CD8-positive, alpha-beta memory T cell (primary cell): ENCODE data around the gene SH3PXD2B. TPM values are rescaled to one million over a fixed set of nuclear protein-coding genes. Genes with fewer than 3 reads are reported as not detected.
A peak's percentile ranks its signal among the peaks of the same experiment; 100 is the strongest.

ENCODE experiments used
- CTCF ChIA-PET: fragments of 350-600 bp; sonication (Branson Sonifier 250); formaldehyde crosslinking; loops from one replicate; lab custom pipeline; 2021; ENCODE audit warnings: antibody characterized with exemption; lab: Charles Lee
- POLR2A ChIA-PET: fragments of 350-600 bp; sonication (Branson Sonifier 250); formaldehyde crosslinking; loops from one replicate; lab custom pipeline; 2021; ENCODE audit warnings: antibody characterized with exemption; lab: Charles Lee
- DNase-seq, 5 donors: peaks; one replicate each; pipeline versions ENCODE4 v3.0.0 to v3.0.0-alpha.2; 2020 to 2022; ENCODE audit warnings: mixed read lengths in 1 of 5
- H3K27ac ChIP-seq: one replicate; pipeline ENCODE4 v1.7.0; 2013; ENCODE audit warnings: low read depth, mild to moderate bottlenecking, low read length, moderate library complexity
- H3K27me3 ChIP-seq: 2 replicates; pipeline ENCODE4 v1.7.0; 2013; ENCODE audit warnings: low read length, mild to moderate bottlenecking; ENCODE audit not compliant: insufficient read depth, poor library complexity, severe bottlenecking
- H3K36me3 ChIP-seq: 2 replicates; pipeline ENCODE4 v1.7.0; 2013; ENCODE audit warnings: mild to moderate bottlenecking, low read length, moderate library complexity; ENCODE audit not compliant: insufficient read depth
- H3K4me1 ChIP-seq: 2 replicates; pipeline ENCODE4 v1.7.0; 2013; ENCODE audit warnings: mild to moderate bottlenecking, low read length, moderate library complexity; ENCODE audit not compliant: insufficient read depth
- H3K4me3 ChIP-seq: 2 replicates; pipeline ENCODE4 v1.7.0; 2013; ENCODE audit warnings: mild to moderate bottlenecking, low read length
- H3K9me3 ChIP-seq: 2 replicates; pipeline ENCODE4 v1.7.0; 2013; ENCODE audit warnings: mild to moderate bottlenecking, low read length
- H3K27ac Mint-ChIP-seq, 8 donors: one replicate each; pipeline ENCODE4 v1.8.0; 2020 to 2021; ENCODE audit warnings: mixed read lengths in 8 of 8, mild to moderate bottlenecking in 6 of 8, inconsistent platforms in 3 of 8, moderate library complexity in 3 of 8
- H3K27me3 Mint-ChIP-seq, 2 donors: one replicate each; pipeline ENCODE4 v1.8.0; 2020 to 2021; ENCODE audit warnings: mixed read lengths in 2 of 2, mild to moderate bottlenecking in 1 of 2, moderate library complexity in 1 of 2
- H3K36me3 Mint-ChIP-seq, 3 donors: one replicate each; pipeline ENCODE4 v1.8.0; 2020 to 2021; ENCODE audit warnings: mixed read lengths in 3 of 3, inconsistent platforms in 1 of 3, mild to moderate bottlenecking in 1 of 3
- H3K4me1 Mint-ChIP-seq, 3 donors: one replicate each; pipeline ENCODE4 v1.8.0; 2020 to 2021; ENCODE audit warnings: mixed read lengths in 3 of 3, inconsistent platforms in 1 of 3, mild to moderate bottlenecking in 1 of 3
- H3K4me3 Mint-ChIP-seq, 7 donors: one replicate each; pipeline ENCODE4 v1.8.0; 2020 to 2021; ENCODE audit warnings: mixed read lengths in 7 of 7, mild to moderate bottlenecking in 6 of 7, moderate library complexity in 4 of 7, inconsistent platforms in 2 of 7
- H3K9me3 Mint-ChIP-seq, 5 donors: one replicate each; pipeline ENCODE4 v1.8.0; 2020 to 2022; ENCODE audit warnings: mixed read lengths in 5 of 5, mild to moderate bottlenecking in 3 of 5, moderate library complexity in 2 of 5, inconsistent platforms in 1 of 5
- polyA plus RNA-seq: library from polyadenylated mRNA; unstranded; fragments of 300-500 nt; fragmentation: Illumina TruSeq; gene quantifications from one replicate; pipeline ENCODE4 v1.2.3, GENCODE V29; 2021
- total RNA-seq, 2 experiments: library from RNA; stranded (reverse); gene quantifications; one replicate each; pipeline ENCODE4 v1.2.3, GENCODE V29; 2021

Gene SH3PXD2B
- total and polyA plus RNA-seq, 3 experiments from 2014 or later = 0.09 to 0.15 TPM; not detected in 1

GRCh38 chr5:172415362-172416275, 38.7 kb downstream of the SH3PXD2B start:
- Mint-ChIP-seq H3K4me1 (no peaks in the 10 kb centered on the region), H3K27ac (no peak overlapping the region), H3K36me3 (no peaks in the 10 kb centered on the region), H3K27me3 (peaks cover 12 to 28% of the 10 kb centered on the region in 2 donors), H3K4me3 (no peak overlapping the region), H3K9me3 (no peaks in the 10 kb centered on the region)
- Histone ChIP-seq H3K9me3 (no peaks in the 10 kb centered on the region), H3K36me3 (no peaks in the 10 kb centered on the region), H3K4me3 (no peak overlapping the region), H3K27ac (no peak overlapping the region), H3K4me1 (no peaks in the 10 kb centered on the region), H3K27me3 (no peaks in the 10 kb centered on the region)
- CTCF ChIA-PET = no interaction called here
- POLR2A ChIA-PET = no interaction called here
- DNase-seq = no peak

GRCh38 chr5:172414531-172415361, 39.6 kb downstream of the SH3PXD2B start:
- no peaks in the 10 kb centered on the region for H3K9me3 Mint-ChIP-seq
- no peaks in the 10 kb centered on the region for H3K36me3 Mint-ChIP-seq
- Histone ChIP-seq H3K36me3 (no peaks in the 10 kb centered on the region), H3K4me1 (no peaks in the 10 kb centered on the region), H3K4me3 (no peak overlapping the region), H3K27me3 (no peaks in the 10 kb centered on the region), H3K27ac (no peak overlapping the region), H3K9me3 (no peaks in the 10 kb centered on the region)
- no peak for DNase-seq
- no peaks in the 10 kb centered on the region for H3K4me1 Mint-ChIP-seq
- ChIA-PET POLR2A (no interaction called here), CTCF (no interaction called here)
- peaks cover 16 to 28% of the 10 kb centered on the region in 2 donors for H3K27me3 Mint-ChIP-seq
- no peak overlapping the region for H3K4me3 Mint-ChIP-seq
- no peak overlapping the region for H3K27ac Mint-ChIP-seq

- Mint-ChIP-seq H3K4me3 (no peak overlapping the region), H3K4me1 (no peaks in the 10 kb centered on the region), H3K27me3 (peaks cover 18 to 28% of the 10 kb centered on the region in 2 donors), H3K27ac (peak overlapping the region in 1 of 8 donors; percentile 26), H3K36me3 (no peaks in the 10 kb centered on the region), H3K9me3 (peaks cover 0 to 5% (median 0%) of the 10 kb centered on the region in 5 donors)
- no peaks in the 10 kb centered on the region for H3K9me3 ChIP-seq
- DNase-seq = no peak
- H3K27ac ChIP-seq = no peak overlapping the region
- no peaks in the 10 kb centered on the region for H3K27me3 ChIP-seq
- H3K4me1 ChIP-seq = no peaks in the 10 kb centered on the region
- H3K36me3 ChIP-seq = no peaks in the 10 kb centered on the region
- H3K4me3 ChIP-seq = no peak overlapping the region
- ChIA-PET CTCF (no interaction called here), POLR2A (no interaction called here)
These were observed 40.6 kb downstream of the SH3PXD2B start for GRCh38 chr5:172413601-172414171.

- Histone ChIP-seq H3K27me3 (no peaks in the 10 kb centered on the region), H3K9me3 (no peaks in the 10 kb centered on the region), H3K4me1 (no peaks in the 10 kb centered on the region), H3K27ac (no peak overlapping the region), H3K36me3 (no peaks in the 10 kb centered on the region), H3K4me3 (no peak overlapping the region)
- CTCF ChIA-PET = no interaction called here
- Mint-ChIP-seq H3K27ac (no peak overlapping the region), H3K4me3 (no peak overlapping the region), H3K36me3 (no peaks in the 10 kb centered on the region), H3K9me3 (peaks cover 0 to 5% (median 0%) of the 10 kb centered on the region in 5 donors), H3K27me3 (peaks cover 18 to 26% of the 10 kb centered on the region in 2 donors), H3K4me1 (no peaks in the 10 kb centered on the region)
- POLR2A ChIA-PET = no interaction called here
- no peak for DNase-seq
These were observed 41.5 kb downstream of the SH3PXD2B start for GRCh38 chr5:172412724-172413286.

- DNase-seq = no peak
- no peaks in the 10 kb centered on the region for H3K36me3 ChIP-seq
- ChIA-PET CTCF (no interaction called here), POLR2A (no interaction called here)
- Mint-ChIP-seq H3K27ac (no peak overlapping the region), H3K4me1 (no peaks in the 10 kb centered on the region), H3K9me3 (peaks cover 0 to 5% (median 0%) of the 10 kb centered on the region in 5 donors), H3K4me3 (no peak overlapping the region), H3K36me3 (no peaks in the 10 kb centered on the region), H3K27me3 (peaks cover 15 to 27% of the 10 kb centered on the region in 2 donors)
- no peaks in the 10 kb centered on the region for H3K27me3 ChIP-seq
- H3K4me3 ChIP-seq = no peak overlapping the region
- no peak overlapping the region for H3K27ac ChIP-seq
- H3K9me3 ChIP-seq = no peaks in the 10 kb centered on the region
- H3K4me1 ChIP-seq = no peaks in the 10 kb centered on the region
These were observed 42.7 kb downstream of the SH3PXD2B start for GRCh38 chr5:172411484-172412072.

- POLR2A ChIA-PET = no interaction called here
These were observed 43.5 kb downstream of the SH3PXD2B start for GRCh38 chr5:172410662-172411483.

GRCh38 chr5:172410160-172410559, 44.2 kb downstream of the SH3PXD2B start:
- Mint-ChIP-seq H3K9me3 (peaks cover 0 to 5% (median 0%) of the 10 kb centered on the region in 5 donors), H3K36me3 (no peaks in the 10 kb centered on the region), H3K27ac (no peak overlapping the region), H3K27me3 (peaks cover 20 to 32% of the 10 kb centered on the region in 2 donors), H3K4me3 (no peak overlapping the region), H3K4me1 (no peaks in the 10 kb centered on the region)
- H3K36me3 ChIP-seq = no peaks in the 10 kb centered on the region
- H3K27me3 ChIP-seq = no peaks in the 10 kb centered on the region
- no peak overlapping the region for H3K27ac ChIP-seq
- H3K4me3 ChIP-seq = no peak overlapping the region
- no peaks in the 10 kb centered on the region for H3K9me3 ChIP-seq
- ChIA-PET CTCF (no interaction called here), POLR2A (no interaction called here)
- no peaks in the 10 kb centered on the region for H3K4me1 ChIP-seq
- DNase-seq = no peak

More at GRCh38 chr5:172410662-172411483, 43.5 kb downstream of the SH3PXD2B start:
- Histone ChIP-seq H3K27ac (no peak overlapping the region), H3K27me3 (no peaks in the 10 kb centered on the region), H3K4me3 (no peak overlapping the region), H3K36me3 (no peaks in the 10 kb centered on the region), H3K4me1 (no peaks in the 10 kb centered on the region), H3K9me3 (no peaks in the 10 kb centered on the region)
- CTCF ChIA-PET = no interaction called here
- H3K27ac Mint-ChIP-seq = no peak overlapping the region
- peaks cover 18 to 32% of the 10 kb centered on the region in 2 donors for H3K27me3 Mint-ChIP-seq
- no peaks in the 10 kb centered on the region for H3K4me1 Mint-ChIP-seq
- no peak for DNase-seq
- no peaks in the 10 kb centered on the region for H3K36me3 Mint-ChIP-seq
- peaks cover 0 to 5% (median 0%) of the 10 kb centered on the region in 5 donors for H3K9me3 Mint-ChIP-seq
- H3K4me3 Mint-ChIP-seq = no peak overlapping the region
